Measurements from ENCODE around the gene CFAP54.
"Not testable (repeated sequence)": the region's sequence is repeated elsewhere in the genome, so short reads cannot be mapped to it uniquely, and the experiment has no call there.

Gene CFAP54, protein sequence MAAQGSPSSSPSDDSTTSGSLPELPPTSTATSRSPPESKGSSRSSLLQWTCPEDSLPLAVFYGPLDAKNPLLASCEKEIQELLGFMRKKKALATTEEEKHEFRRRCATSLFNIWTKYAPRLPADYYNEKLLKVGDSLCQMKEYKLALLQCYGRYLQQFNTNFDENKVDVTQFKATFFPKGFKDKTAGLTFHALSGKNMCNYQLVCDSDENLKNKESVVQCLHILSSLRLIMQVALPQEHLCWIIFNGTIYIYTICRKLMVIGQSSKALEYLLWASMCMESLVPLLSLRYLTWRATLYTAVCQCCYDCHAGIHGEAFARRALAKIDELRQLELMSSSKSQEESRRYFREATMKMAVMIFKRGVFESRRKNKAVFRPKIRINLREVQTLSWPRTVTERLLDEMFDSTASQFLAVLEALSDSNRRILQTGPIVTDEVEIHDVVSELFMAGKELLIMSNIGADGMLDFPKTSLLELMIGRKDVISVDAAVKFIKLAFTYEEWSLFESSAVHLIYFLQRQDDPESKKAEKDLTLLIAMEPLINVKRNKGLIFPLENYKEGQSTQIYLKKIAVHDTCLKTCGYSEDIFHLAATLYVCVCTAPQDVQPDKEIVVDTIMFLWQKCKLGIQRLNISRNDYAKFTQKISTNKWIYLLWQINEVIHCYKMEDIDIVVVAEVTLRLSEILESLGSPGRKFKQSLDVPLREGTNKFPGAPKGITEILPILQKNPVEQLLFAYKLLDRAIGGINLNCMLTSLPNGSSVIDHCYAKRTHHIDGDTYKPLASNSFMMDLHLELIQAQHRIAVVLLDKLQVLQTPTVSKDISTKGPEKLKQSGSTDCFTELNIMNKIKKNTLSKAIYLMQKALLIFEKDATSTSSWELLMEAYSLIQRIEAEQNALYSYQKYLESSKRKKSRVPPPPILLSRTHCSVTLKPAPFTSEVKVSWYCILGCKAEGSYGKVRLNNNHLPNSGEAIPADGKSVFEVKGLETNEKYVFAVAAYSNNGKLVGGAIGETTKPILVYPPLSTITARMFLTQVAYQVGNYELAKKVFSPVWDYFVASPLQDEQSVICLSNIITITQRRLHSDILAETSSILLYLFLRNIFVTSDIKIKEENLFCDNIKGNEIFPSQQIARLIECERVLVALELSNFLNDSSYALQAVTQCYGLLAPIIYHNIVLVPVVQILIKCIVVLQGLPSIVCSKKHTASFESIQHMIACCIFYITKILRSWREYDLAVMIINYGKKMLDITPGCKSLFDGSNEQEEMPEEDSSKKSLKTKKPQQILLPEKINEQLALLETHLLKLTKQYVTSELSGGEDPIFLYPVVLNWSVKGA (N-terminal part only)

DNA sequence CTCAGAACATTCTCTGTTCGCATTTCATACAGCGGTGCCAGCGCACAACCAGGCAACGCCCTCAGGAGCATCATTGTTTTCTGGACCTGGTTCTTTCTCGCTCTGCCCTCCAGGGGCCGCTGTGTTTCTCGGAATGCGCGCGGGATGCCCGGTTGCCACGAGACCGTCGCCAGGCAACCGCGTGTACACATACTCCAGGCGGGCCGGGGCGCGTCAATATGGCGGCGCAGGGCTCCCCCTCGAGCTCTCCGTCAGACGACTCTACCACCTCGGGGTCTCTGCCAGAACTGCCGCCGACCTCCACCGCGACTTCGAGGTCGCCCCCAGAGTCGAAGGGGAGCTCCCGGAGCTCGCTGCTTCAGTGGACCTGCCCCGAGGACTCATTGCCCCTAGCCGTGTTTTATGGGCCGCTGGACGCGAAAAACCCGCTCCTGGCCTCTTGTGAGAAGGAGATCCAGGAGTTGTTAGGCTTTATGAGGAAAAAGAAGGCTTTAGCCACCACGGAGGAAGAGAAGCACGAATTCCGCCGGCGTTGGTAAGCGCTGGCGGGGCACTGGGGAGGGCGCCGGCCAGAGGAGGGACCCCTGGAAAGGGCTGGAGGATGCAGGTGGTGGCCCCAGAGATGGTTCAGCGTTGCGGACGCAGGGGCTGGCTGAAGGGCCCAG lies at the start of gene CFAP54:
Gene CFAP54 (plus strand): TSS at position 186 of the 665 bp plus-strand sequence. CDS start 33 bp downstream, at position 219.
- peak; percentile 93 for DNase-seq (ENCODE audit: low spot score)

DNA sequence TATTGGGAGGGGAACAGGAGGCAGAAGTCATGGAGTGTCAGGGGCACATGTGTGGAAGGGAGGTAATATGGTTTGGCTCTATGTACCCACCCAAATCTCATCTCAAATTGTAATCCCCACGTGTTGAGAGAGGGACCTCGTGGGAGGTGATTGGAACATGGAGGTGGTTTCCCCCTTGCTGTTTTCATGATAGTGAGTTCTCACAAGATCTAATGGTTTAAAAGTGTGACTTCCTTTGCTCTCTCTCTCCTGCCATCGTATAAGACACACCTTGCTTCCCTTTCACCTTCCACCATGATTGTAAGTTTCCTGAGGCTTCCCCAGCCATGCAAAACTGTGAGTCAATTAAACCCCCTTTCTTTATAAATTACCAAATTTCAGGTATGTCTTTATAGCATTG lies 47.6 kb upstream of the CFAP54 start:
- no peak for DNase-seq (ENCODE audit: low spot score)

DNA sequence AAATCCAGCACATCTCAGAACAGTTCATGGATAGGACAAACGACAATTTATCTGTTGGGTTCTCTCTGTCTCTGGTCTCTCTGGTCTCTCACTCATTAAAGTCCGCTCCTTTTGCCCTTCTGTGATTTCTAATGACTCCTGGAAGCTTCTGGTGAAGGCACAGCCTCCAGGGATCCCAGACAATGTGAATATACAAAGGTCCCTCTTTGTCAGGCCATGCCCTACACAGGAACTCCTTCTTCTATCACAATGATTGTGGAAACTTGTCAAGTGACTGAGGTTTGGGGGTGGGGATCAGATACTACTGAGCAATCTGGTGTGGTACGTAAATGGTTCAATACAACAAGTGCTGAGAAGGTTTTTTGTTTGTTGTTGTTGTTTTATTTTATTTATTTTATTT lies 46.5 kb upstream of the CFAP54 start:
- no peak for DNase-seq (ENCODE audit: low spot score)

DNA sequence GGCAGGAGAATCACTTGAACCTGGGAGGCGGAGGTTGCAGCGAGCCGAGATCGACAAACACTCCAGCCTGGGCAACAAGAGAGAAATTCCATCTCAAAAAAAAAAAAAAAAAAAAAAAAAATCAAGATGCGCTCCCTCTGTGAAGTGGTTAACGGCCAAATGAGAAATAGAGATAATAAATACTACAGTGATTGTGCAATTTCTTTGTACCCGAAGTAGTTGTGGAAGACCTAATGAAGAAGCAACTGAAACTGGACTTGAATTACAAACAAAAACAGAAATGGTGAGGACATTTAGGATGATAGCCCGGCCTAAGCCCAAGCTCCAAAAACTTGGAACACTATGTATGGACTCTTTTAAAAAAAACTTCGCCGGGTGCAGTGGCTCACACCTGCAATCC lies 45.0 kb upstream of the CFAP54 start:
- DNase-seq (ENCODE audit: low spot score) = no peak

DNA sequence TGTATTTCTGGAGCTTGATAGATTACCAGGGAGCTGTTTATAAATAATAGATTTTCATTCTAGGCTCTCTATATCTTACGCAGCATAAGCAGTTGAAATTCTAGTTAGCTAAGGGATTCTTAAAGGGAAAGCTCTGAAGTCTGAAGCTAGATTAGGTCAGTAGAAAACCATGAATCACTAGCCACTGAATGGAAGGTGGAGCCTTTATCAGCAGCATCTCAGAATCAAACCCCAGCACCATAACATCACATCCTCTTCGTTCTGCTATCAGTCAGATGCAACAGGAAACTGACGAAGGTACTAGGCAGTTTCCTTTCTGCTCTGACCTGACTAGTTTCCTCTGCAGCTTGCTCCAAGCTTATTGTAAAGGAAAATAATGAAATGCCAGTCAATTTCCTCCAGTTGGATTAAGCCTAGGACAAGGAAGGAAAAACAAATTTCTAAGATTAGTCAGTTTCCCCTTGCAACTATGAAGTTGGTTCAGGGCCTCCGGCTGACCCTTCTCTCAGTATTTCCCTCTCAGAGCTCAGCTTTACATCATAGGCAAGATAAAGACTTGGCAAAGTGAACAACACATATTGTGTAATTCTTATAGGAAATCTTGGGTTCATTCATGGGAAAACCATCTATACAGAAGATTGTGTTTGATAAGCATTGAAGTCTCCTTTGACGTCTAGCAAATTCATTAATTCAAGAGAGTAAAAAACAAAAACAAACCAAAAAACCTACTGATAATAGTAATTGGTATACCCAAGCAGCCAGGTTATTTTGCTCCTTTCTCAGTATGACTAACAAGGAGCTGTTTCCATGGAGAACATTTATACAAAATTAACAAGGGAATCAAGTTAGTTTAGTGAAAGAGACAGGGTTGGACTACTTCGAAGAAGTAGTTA lies 43.4 kb upstream of the CFAP54 start:
- no peak for DNase-seq (ENCODE audit: low spot score)

DNA sequence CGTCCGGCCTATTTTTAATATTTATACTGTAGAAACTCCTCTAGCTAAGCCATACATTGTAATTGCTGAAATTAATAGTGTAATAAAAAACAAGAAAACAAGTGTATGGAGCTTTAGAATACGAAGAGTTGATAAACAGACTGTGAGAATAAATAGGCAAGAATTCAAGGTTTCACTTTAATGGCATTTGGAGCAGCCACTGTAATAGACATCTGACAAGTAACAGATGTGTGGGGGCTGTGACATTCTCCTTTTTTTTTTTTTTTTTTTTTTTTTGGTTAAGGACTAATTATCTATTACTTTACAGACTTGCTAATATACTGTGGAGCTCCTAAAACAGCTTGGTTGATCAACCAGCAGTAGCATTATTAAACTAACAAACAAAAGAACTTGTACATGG lies 42.1 kb upstream of the CFAP54 start:
- no peak for DNase-seq (ENCODE audit: low spot score)

DNA sequence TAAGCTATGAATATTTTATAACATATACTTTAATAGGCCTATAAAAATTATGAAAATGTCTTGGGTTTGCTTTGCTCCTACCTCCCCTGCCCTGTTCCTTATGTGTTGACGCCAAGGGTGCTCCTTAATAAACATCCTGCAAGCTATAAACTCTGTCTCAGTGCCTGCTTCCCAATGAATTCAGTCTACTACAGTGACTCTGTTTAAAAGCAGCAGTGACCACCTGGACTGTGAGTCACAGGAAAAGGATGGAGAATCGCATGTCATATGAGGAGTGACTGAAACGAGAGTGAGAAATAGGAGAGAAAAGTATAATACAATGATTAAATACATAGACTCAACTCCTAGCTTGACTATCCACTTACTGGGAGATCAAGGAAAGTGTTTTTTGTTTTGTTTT lies 41.1 kb upstream of the CFAP54 start:
- DNase-seq (ENCODE audit: low spot score) = no peak

DNA sequence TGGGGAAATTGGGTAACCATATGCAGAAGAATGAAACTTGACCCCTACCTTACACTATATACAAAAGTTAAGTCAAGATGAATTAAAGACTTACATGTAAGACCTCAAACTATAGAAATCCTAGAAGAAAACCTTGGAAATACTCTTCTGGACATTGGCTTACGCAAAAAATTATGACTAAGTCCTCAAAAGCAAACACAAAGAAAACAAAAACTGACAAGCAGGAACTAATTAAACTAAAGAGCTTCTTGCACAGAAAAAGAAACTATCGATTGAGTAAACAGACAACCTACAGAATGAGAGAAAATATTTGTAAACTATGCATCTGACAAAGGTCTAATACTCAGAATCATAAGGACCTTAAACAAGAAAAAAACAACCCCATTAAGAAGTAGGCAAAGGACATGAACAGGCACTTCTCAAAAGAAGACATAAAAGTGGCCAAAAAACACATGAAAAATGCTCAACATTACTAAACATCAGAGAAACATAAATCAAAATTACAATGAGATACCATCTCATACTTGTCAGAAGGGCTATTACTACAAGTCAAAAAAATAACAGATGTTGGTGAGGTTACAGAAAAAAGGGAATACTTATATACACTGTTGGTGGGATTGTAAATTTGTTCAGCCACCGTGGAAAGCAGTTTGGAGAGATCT lies 37.0 kb upstream of the CFAP54 start:
- no peak for DNase-seq (ENCODE audit: low spot score)

DNA sequence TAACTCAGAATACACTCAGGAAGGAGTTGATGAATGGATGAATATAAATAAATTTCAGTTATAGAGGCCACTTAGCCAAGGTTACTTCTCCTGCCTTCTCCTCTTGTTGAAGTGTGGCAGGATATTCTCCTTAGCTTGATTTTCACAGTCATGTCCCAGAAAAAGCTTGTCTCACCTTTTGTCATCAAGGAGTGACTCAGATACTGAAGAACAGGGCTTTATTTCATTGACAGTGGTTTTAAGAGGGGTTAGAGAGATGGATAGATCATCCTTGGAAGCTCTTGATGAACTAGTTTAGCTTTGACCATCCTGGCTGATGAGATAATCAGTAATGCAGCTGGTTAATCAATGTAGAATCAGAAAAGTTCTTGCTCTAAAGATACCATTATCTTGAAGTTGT lies 35.0 kb upstream of the CFAP54 start:
- no peak for DNase-seq (ENCODE audit: low spot score)

DNA sequence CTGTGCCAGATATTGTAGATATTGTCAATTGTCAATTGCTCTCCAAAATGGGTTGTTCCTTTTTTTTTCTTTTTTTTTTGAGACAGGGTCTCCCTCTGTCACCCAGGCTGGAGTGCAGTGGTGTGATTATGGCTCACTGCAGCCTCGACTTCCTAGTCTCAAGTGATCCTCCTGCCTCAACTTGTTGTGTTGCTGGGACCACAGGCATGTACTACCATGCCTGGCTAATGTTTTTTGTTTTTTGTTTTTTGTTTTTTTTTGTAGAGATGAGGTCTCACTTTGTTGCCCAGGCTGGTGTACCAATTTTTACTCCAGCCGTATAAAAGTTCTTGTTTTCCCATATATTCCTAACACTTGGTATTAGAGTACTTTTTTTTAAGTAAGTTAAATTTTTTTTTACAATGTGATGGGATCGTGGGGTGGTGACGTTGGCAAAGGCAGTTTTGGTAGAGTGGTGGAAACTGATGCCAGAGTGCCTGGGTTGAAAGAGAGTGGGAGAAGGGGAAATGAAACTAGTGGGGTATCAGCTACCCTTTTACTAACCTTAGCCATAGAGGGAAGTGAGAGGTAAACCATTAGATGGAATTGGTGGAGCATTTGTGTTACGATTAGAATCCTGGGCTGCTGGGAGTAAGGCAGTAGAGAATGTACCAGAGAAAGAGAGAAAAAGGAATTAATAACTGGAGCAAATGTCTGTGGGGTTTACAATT lies 33.0 kb upstream of the CFAP54 start:
- DNase-seq (ENCODE audit: low spot score) = peak; percentile 11

DNA sequence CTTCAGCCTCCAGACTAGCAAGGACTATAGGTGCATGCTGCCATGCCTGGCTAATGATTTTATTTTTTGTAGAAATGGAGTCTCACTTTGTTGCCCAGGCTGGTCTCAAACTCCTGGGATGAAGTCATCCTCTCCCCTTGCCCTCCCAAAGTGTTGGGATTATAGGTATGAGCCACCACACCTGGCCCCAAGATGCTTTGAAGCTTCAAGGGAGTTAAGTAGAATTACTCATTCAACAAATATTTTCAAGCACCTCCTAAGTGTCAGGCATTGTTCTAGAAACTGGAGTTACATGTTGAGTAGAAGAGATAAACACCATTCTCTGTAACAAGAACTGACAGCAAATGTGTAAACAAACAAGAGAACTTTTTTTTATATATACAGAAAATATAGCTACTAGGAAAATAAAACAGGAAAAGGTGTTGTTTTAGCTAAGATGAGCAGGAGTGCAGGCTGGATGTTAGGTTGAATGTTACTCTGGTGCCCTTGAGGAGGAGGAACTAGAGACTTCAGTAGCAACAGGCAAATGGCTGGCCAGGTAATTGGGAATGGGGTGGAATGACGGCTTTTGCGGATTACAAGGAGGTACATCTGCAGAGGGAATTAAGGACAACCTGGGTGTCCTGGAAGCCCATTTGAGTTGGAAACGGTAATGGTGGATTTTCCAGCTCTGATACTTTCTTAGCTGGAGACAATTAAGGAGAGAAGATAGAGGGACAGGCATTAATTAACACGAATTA lies 32.0 kb upstream of the CFAP54 start:
- no peak for DNase-seq (ENCODE audit: low spot score)

DNA sequence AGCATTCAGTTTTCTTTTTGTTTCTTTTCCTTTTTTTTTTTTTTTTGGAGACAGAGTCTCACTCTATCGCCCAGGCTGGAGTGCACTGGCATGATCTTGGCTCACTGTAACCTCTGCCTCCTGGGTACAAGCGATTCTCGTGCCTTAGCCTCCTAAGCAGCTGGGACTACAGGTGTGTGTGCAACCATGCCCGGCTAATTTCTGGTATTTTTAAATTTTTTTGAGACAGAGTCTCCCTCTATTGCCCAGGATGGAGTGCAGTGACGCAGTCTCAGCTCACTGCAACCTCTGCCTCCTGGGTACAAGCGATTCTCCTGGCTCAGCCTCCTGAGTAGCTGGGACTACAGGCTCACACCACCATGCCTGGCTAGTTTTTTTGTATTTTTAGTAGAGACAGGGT lies 30.1 kb upstream of the CFAP54 start:
- not testable (repeated sequence) for DNase-seq (ENCODE audit: low spot score)

DNA sequence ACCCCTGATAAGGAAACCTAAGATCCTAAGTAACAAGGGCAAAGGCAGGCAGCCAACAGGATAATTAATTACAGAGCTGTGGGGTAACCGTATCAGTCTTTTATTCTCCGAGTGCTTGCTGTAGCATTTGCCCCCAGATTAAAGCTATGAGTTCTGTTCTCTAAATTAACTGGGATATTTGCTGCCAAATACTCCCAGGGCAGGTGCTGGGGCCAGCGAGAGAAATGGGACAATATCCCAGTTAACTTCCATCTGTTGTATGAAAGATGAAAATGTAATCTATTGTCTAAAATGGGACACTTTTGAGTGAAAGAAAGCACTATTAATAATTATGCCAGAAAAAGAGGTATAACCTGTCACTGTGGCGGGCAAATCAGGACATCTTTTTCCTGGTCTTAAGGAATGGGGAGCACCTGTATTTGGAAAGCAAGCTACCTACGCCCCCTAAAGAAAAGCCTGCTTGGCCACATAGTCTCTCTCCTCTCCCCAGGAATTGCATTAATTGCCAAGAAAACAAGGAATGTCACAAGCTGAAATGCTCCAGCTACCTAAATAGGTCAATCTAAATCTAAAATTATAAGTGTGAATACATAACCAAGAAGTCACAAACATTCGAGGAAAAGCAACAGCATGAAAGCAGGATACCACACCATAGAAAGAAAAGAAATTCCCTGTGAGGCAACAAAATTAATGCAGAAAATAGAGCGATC lies 26.7 kb upstream of the CFAP54 start:
- no peak for DNase-seq (ENCODE audit: low spot score)

DNA sequence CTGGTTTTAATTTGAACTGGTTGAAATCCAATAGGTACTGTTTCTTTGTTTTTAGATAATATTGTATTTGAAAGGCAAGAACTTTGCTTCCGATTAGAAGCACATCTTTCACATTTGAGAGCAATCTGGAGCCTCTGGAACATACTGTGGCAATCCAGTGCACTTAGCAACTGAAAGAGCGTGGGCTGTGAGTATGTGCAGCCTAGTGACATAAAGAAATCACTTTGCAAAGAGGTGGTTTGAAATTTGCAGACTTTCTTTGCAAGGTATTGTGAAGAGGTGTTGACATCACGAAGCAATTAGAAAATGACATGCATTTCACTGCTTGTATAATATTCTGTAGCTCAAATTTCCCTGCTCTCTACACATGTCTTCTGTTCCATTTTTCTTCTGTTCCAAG lies 23.5 kb upstream of the CFAP54 start:
- DNase-seq (ENCODE audit: low spot score) = no peak

DNA sequence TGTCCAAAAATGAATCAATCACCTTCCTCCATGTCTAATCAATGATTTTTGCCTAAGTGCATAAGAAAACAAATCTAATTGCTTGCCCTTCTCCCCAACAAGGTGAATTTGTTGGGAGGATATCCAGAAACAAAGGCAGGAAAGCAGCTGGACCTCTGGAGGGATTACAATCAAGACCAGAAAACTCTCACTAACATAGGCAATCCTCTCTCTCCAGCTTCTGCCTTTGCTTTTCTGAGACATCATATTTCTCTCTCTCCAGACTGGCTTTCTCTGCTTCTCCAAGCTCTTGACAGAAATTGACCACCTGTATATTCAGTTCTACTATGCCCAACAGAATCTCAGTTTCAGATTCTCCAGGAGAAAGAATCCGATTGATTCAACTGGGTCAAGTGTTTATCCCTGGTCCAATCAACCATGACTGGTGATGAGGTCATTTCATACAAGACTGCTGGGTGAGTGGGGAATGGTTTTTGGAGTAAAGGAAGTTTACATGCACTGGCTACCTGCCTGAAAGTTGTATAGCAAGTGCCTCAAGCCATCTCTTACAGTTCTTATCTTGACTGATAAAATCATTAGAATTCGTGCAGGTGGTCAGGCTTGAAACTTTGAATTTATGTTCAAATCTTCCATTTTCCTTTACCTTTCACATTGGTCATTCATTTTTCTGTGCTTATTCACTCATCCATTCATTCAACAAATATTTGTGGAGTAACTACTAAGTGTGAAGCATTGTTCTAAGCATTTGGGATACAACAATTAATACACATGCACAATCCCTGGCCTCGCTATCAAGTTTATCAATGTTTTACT lies 22.2 kb upstream of the CFAP54 start:
- no peak for DNase-seq (ENCODE audit: low spot score)

DNA sequence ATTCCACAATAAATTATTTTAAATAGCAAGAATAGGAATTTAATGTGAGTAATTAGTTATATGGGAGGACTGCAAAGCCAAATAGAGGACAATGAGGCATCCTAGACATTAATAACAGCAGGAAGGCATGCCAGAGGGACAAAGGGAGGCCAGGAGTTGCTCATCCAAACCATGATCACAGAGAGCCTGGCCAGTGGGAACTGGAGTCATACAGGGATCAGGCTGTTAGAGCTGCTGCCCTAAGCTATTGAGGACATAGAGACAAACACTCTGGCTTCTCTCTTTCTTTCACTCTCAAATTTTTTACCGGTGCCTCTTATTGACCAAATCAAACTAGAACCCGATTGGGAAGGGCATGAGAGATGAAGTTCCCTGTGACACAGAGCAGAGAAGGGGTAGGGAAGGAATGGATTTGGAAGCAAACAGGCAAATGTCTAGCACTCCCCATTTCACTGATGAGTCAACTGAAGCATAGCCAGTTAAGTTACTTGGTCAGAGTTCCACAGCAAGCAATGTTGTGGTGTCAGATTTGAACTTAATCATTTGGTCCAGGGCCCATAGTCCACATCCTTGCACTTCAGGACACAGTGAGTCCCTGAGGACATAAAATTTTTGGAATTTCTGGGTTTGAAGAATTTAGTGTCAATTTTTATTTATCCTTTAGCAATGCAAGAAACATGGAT lies 17.9 kb upstream of the CFAP54 start:
- no peak for DNase-seq (ENCODE audit: low spot score)

DNA sequence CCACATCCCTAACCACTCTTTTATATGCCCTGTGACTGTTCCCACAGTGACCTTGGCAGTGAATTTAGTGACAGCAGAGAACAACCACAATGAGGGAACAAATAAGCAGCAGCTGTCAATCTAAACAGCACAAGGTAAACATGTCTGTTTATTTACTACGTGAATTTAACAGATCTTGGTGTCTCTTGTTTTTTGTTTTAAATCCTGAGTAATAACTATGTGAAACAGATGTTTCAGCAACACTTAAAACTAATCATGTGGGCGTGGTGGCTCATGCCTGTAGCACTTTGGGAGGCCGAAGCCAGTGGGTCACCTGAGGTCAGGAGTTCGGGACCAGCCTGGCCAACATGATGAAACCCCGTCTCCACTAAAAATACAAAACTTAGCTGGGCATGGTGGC lies 17.0 kb upstream of the CFAP54 start:
- DNase-seq (ENCODE audit: low spot score) = no peak
